Mesangial cell (primary cell): ENCODE data around the gene DOCK1. TPM values are rescaled to one million over a fixed set of nuclear protein-coding genes. Genes with fewer than 3 reads are reported as not detected.

ENCODE experiments used
- total RNA-seq: library from RNA; depleted of rRNA; stranded (reverse); fragments of >200 nt; gene quantifications from 2 replicates; pipeline ENCODE4 v1.2.3, GENCODE V29; 2015

The DOCK1 gene
- 38.3 and 43.6 TPM in 2 replicates for total RNA-seq

GRCh38 chr10:126904818-126905701, at the start of gene DOCK1:
Gene DOCK1 (plus strand): TSS chr10:126905428. CDS start chr10:126905518, 90 bp downstream.

GRCh38 chr10:127196282-127197153, 291.3 kb downstream of the DOCK1 start, which contains the start of gene INSYN2A:
Gene INSYN2A (minus strand): TSS chr10:127196591. CDS start chr10:127176395, 20,196 bp downstream.

Other genes with a start within 250 kb of the DOCK1 start
- not detected in 2 replicates for gene C10orf90, start 234.7 kb upstream of the DOCK1 start, total RNA-seq